Endothelial cell of umbilical vein (primary cell): ENCODE results near the gene CNTN1. TPM values are rescaled to one million over a fixed set of nuclear protein-coding genes. Genes with fewer than 3 reads are reported as not detected.

Experiments used
- BruUV-seq: library from RNA; stranded (reverse); fragments of 400-500 nt; replicated peaks from 2 replicates; lab custom pipeline; 2021; lab: Mats Ljungman, UMichigan
- CTCF ChIA-PET: fragments of 300-600, 350-600 bp; sonication (Branson Sonifier 250); formaldehyde crosslinking; loops from one replicate; lab custom pipeline; 2021; ENCODE audit warnings: antibody characterized with exemption, inconsistent platforms; lab: Charles Lee
- POLR2A ChIA-PET: fragments of 300-600, 350-600 bp; sonication (Branson Sonifier 250); formaldehyde crosslinking; loops from one replicate; lab custom pipeline; 2021; ENCODE audit warnings: antibody characterized with exemption, inconsistent platforms; lab: Charles Lee
- DNase-seq: peaks from one replicate; pipeline ENCODE4 v3.0.0-alpha.2; 2011; ENCODE audit warnings: low read depth, low spot score
- FAIRE-seq: peaks from 2 replicates; lab custom pipeline; 2011; peaks lifted over from hg19 to GRCh38; lab: Jason Lieb, UNC
- H2AFZ ChIP-seq: 2 replicates; pipeline ENCODE4 v1.6.0; 2012; ENCODE audit warnings: low read depth, low read length, control low read depth, inconsistent platforms
- H3K27ac ChIP-seq: 2 replicates; pipeline ENCODE4 v1.5.1; 2011; ENCODE audit warnings: low read depth, mild to moderate bottlenecking, control low read depth, low read length, moderate library complexity; ENCODE audit not compliant: insufficient read depth
- H3K27me3 ChIP-seq, 2 experiments: 2 replicates each; pipeline versions ENCODE4 v1.6.0 to v1.6.1; 2011; ENCODE audit warnings: low read length in 2 of 2, mixed read lengths in 1 of 2; ENCODE audit not compliant: control insufficient read depth in 2 of 2, insufficient read depth in 2 of 2
- H3K36me3 ChIP-seq, 2 experiments: 2 replicates in 1 of 2; 3 replicates in 1 of 2; pipeline ENCODE4 v1.5.1; 2011; ENCODE audit warnings: low read length in 2 of 2, mild to moderate bottlenecking in 1 of 2, moderate library complexity in 1 of 2; ENCODE audit not compliant: control insufficient read depth in 2 of 2, insufficient read depth in 2 of 2; ENCODE audit errors: extremely low read depth in 1 of 2
- H3K4me1 ChIP-seq: 3 replicates; pipeline ENCODE4 v1.5.1; 2011; ENCODE audit warnings: mild to moderate bottlenecking, low read length; ENCODE audit not compliant: control insufficient read depth, insufficient read depth; ENCODE audit errors: extremely low read depth
- H3K4me2 ChIP-seq: 2 replicates; pipeline ENCODE4 v1.6.1; 2011; ENCODE audit warnings: low read length, control low read depth, mixed read lengths; ENCODE audit not compliant: insufficient read depth
- H3K4me3 ChIP-seq, 3 experiments: fragments of 200-600 bp in 1 of 3; sonication (generic), shearing (Covaris generic) in 1 of 3; replicated peaks in 1 of 3; 2 replicates each; pipeline ENCODE4 v1.5.1; 2011 to 2016; ENCODE audit warnings: control low read depth in 3 of 3, low read length in 3 of 3, mild to moderate bottlenecking in 2 of 3, inconsistent platforms in 1 of 3, low read depth in 1 of 3, moderate library complexity in 1 of 3; ENCODE audit not compliant: insufficient read depth in 1 of 3
- H3K79me2 ChIP-seq: 2 replicates; pipeline ENCODE4 v1.6.0; 2012; ENCODE audit warnings: low read length, inconsistent platforms; ENCODE audit not compliant: control insufficient read depth, insufficient read depth
- H3K9ac ChIP-seq: replicated peaks from 2 replicates; pipeline ENCODE3; 2011; ENCODE audit warnings: low read length, control low read depth; ENCODE audit not compliant: insufficient read depth; ENCODE audit errors: extremely low read depth
- H3K9me1 ChIP-seq: replicated peaks from 3 replicates; pipeline ENCODE4 v1.6.0; 2011; ENCODE audit warnings: mild to moderate bottlenecking, low read length; ENCODE audit not compliant: control insufficient read depth, insufficient read depth; ENCODE audit errors: extremely low read depth
- H3K9me3 ChIP-seq: replicated peaks from 2 replicates; pipeline ENCODE4 v1.5.1; 2012; ENCODE audit warnings: low read length, inconsistent platforms; ENCODE audit not compliant: control insufficient read depth, insufficient read depth
- H4K20me1 ChIP-seq: replicated peaks from 2 replicates; pipeline ENCODE3; 2011; ENCODE audit warnings: mild to moderate bottlenecking, low read length; ENCODE audit not compliant: control insufficient read depth, insufficient read depth; ENCODE audit errors: extremely low read depth
- EZH2 ChIP-seq: IDR thresholded peaks from 2 replicates; pipeline ENCODE4 v1.6.1; 2012; ENCODE audit warnings: borderline replicate concordance, low read depth, mild to moderate bottlenecking, moderate library complexity, low read length, inconsistent platforms; ENCODE audit not compliant: severe bottlenecking
- FOS ChIP-seq: IDR thresholded peaks from 2 replicates; pipeline ENCODE4 v1.6.1; 2011; ENCODE audit warnings: mild to moderate bottlenecking, low read length, moderate library complexity, borderline replicate concordance; ENCODE audit not compliant: insufficient read depth
- GATA2 ChIP-seq: IDR thresholded peaks from 2 replicates; pipeline ENCODE4 v1.7.0; 2011; ENCODE audit warnings: low read depth, mild to moderate bottlenecking, moderate library complexity, mixed read lengths, low read length; ENCODE audit not compliant: insufficient read length, insufficient read depth
- JUN ChIP-seq: IDR thresholded peaks from 2 replicates; pipeline ENCODE4 v1.6.1; 2011; ENCODE audit warnings: borderline replicate concordance, low read depth; ENCODE audit not compliant: insufficient read length, insufficient read depth
- MYC ChIP-seq: IDR thresholded peaks from one replicate; pipeline ENCODE4 v1.6.1; 2011; ENCODE audit warnings: mild to moderate bottlenecking, low read depth, low read length
- POLR2A ChIP-seq: IDR thresholded peaks from 2 replicates; pipeline ENCODE4 v1.6.1; 2012; ENCODE audit warnings: low read depth, mild to moderate bottlenecking, control low read depth, low read length
- POLR2AphosphoS5 ChIP-seq: IDR thresholded peaks from 2 replicates; pipeline ENCODE4 v1.6.1; 2012; ENCODE audit warnings: low read depth, mild to moderate bottlenecking, control low read depth, low read length, moderate library complexity; ENCODE audit not compliant: insufficient read depth
- dilution Hi-C: fragments of 300-500 bp; cut with MboI; formaldehyde crosslinking; loops from one replicate; pipeline ENCODE4 v1.15.0; 2019; ENCODE audit warnings: low sequenced_read_pairs; ENCODE audit not compliant: extremely low pct_ligation_motif_present
- intact Hi-C: fragments of 100-400 bp; cut with micrococcal nuclease; formaldehyde crosslinking; loops from one replicate; pipeline ENCODE4 v1.10.0; 2022
- polyA plus RNA-seq, 4 experiments: library from polyadenylated mRNA; depleted of rRNA in 3 of 4; stranded (reverse) in 3 of 4; unstranded in 1 of 4; fragments of >200 nt; gene quantifications; 2 replicates each; pipeline versions ENCODE4 v1.2.1 to v1.2.3, GENCODE V29; 2011 to 2012; ENCODE audit warnings: missing spikeins in 1 of 4
- total RNA-seq: library from RNA; stranded (reverse); gene quantifications from 2 replicates; pipeline ENCODE4 v1.2.3, GENCODE V29; 2021
- TF ChIP-seq, protein P1 (sequence below): IDR thresholded peaks from 2 replicates; pipeline ENCODE4 v1.6.1; 2011; ENCODE audit not compliant: insufficient read depth, insufficient read length
- TF ChIP-seq, protein P2 (sequence below), 2 donors: IDR thresholded peaks; 1 replicate in 1 of 2; 2 replicates in 1 of 2; pipeline ENCODE4 v1.5.1; 2011; ENCODE audit warnings: low read length in 2 of 2, mild to moderate bottlenecking in 2 of 2, moderate library complexity in 2 of 2, control low read depth in 1 of 2, inconsistent platforms in 1 of 2, low read depth in 1 of 2; ENCODE audit not compliant: insufficient read depth in 1 of 2; ENCODE audit errors: extremely low read depth in 1 of 2

CNTN1 gene
- total and polyA plus RNA-seq, 2 donors (not counting 3 experiments of a cell fraction or from before 2014, with no cell fraction given), result 0.07 TPM; not detected in 1

DNA sequence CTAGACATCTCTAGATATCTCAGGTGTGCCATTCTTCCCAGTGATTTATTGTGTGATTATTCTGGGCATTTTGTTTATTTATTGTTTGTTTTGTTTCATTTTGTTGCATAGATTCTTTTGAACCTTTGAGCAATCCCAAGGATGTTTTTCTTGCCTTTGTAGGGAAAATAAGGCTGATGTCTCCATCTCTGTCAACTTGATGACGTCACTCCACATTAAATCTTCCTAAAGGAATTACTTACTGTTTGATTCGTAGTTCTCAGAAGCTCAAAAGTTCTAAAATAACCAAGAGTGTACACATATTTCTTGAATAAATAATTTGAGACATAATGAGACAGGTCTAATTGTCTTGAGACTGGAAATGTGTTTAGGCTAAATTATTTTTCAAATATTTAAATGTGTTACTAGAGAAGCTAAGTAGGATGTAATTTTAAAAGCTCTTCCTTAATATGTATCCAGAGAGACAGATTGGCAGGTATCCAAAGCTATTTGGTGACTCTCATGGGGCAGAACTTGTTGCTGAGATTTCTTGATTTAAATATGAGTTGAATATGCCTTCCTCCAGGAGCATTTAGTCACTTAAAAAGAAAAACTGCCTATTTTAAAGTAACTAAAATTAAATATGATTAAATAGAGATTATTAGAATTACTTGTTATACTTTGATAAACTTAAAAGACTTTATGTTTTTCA is 128.7 kb downstream of the CNTN1 start:
- ChIA-PET CTCF (interaction anchor here (2.0 kb wide), 1 partner anchor 10 kb away, joined by 7 read pairs; no protein-coding TSS in a partner anchor), POLR2A (no interaction called here)
- Histone ChIP-seq H2AFZ (no peak overlapping the region), H3K4me2 (no peak overlapping the region), H3K9me1 (no peaks in the 10 kb centered on the region), H3K9me3 (no peaks in the 10 kb centered on the region), H3K79me2 (no peaks in the 10 kb centered on the region), H3K4me3 (no peak overlapping the region), H3K36me3 (no peaks in the 10 kb centered on the region), H3K27ac (no peak overlapping the region), H3K27me3 (no peaks in the 10 kb centered on the region), H4K20me1 (no peaks in the 10 kb centered on the region), H3K9ac (no peak overlapping the region), H3K4me1 (no peaks in the 10 kb centered on the region)
- dilution Hi-C loops (no loop called here), intact Hi-C loops (no loop called here)
- no peak for TF ChIP-seq JUN
- no peak for TF ChIP-seq GATA2
- TF ChIP-seq POLR2AphosphoS5, result no peak
- TF ChIP-seq POLR2A, result no peak
- TF ChIP-seq EZH2, result no peak
- TF ChIP-seq FOS, result no peak
- TF ChIP-seq, protein P1, sequence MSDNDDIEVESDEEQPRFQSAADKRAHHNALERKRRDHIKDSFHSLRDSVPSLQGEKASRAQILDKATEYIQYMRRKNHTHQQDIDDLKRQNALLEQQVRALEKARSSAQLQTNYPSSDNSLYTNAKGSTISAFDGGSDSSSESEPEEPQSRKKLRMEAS, result no peak
- TF ChIP-seq, protein P2, sequence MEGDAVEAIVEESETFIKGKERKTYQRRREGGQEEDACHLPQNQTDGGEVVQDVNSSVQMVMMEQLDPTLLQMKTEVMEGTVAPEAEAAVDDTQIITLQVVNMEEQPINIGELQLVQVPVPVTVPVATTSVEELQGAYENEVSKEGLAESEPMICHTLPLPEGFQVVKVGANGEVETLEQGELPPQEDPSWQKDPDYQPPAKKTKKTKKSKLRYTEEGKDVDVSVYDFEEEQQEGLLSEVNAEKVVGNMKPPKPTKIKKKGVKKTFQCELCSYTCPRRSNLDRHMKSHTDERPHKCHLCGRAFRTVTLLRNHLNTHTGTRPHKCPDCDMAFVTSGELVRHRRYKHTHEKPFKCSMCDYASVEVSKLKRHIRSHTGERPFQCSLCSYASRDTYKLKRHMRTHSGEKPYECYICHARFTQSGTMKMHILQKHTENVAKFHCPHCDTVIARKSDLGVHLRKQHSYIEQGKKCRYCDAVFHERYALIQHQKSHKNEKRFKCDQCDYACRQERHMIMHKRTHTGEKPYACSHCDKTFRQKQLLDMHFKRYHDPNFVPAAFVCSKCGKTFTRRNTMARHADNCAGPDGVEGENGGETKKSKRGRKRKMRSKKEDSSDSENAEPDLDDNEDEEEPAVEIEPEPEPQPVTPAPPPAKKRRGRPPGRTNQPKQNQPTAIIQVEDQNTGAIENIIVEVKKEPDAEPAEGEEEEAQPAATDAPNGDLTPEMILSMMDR (IDR thresholded peaks at IDR 0.05; ENCODE audit: extremely low read depth in 1 of 2, insufficient read depth in 1 of 2, low read depth in 1 of 2, low read length in 2 of 2), result no peak
- TF ChIP-seq MYC, result no peak
- no TSS peak for BruUV-seq
- FAIRE-seq, result no peak
- no peak for DNase-seq
